Cardiac ventricle fibroblast (primary cell): Measurements from ENCODE around the gene TTF2. TPM values are rescaled to one million over a fixed set of nuclear protein-coding genes. Genes with fewer than 3 reads are reported as not detected.

ENCODE experiments used
- total RNA-seq: library from RNA; depleted of rRNA; stranded (reverse); fragments of >200 nt; gene quantifications from 2 replicates; pipeline ENCODE4 v1.2.3, GENCODE V29; 2015

TTF2 gene
- total RNA-seq = 12.6 and 14.8 TPM in 2 replicates

GRCh38 chr1:117059678-117060440 lies at the start of gene TTF2:
Gene TTF2 (plus strand): TSS chr1:117060326. CDS start chr1:117060347, 21 bp downstream.

GRCh38 chr1:117121589-117122329 lies 61.6 kb downstream of the TTF2 start, which contains the start of gene TRIM45:
Gene TRIM45 (minus strand): TSS chr1:117121749. CDS start chr1:117121201, 548 bp downstream.

Other genes with a start within 250 kb of the TTF2 start
- gene PTGFRN, start 150.4 kb upstream of the TTF2 start, total RNA-seq = 83.1 and 87.2 TPM in 2 replicates
- gene CD101, start 58.6 kb upstream of the TTF2 start, total RNA-seq = 0.49 and 0.56 TPM in 2 replicates
- gene TRIM45, start 61.4 kb downstream of the TTF2 start, total RNA-seq = 2.2 TPM in 2 replicates
- gene VTCN1, start 150.6 kb downstream of the TTF2 start, total RNA-seq = not detected in 2 replicates